Vagina (tissue), 2 donors: ENCODE measurements around the gene PNISR.

ENCODE experiments used
- POLR2AphosphoS5 ChIP-seq, 2 donors: sonication (generic); formaldehyde crosslinking; IDR thresholded peaks; one replicate each; pipeline ENCODE4 v1.9.0; 2017; ENCODE audit warnings: antibody characterized with exemption in 2 of 2, mild to moderate bottlenecking in 2 of 2, low read depth in 1 of 2; ENCODE audit not compliant: insufficient read depth in 1 of 2
- TF ChIP-seq, protein P1 (sequence below), 3 experiments: fragments of 450-650 bp in 2 of 3; fragments of 200-600 bp in 1 of 3; sonication (generic) in 1 of 3; IDR thresholded peaks; one replicate each; pipeline ENCODE4 v1.5.1; 2017 to 2019; ENCODE audit warnings: antibody characterized with exemption in 3 of 3, mild to moderate bottlenecking in 2 of 3, moderate library complexity in 2 of 3

GRCh38 chr6:99416892-99417767 is 8.0 kb downstream of the PNISR start:
- TF ChIP-seq POLR2AphosphoS5 (IDR thresholded peaks at IDR 0.05; ENCODE audit: insufficient read depth in 1 of 2, low read depth in 1 of 2) = no peak
- TF ChIP-seq, protein P1, sequence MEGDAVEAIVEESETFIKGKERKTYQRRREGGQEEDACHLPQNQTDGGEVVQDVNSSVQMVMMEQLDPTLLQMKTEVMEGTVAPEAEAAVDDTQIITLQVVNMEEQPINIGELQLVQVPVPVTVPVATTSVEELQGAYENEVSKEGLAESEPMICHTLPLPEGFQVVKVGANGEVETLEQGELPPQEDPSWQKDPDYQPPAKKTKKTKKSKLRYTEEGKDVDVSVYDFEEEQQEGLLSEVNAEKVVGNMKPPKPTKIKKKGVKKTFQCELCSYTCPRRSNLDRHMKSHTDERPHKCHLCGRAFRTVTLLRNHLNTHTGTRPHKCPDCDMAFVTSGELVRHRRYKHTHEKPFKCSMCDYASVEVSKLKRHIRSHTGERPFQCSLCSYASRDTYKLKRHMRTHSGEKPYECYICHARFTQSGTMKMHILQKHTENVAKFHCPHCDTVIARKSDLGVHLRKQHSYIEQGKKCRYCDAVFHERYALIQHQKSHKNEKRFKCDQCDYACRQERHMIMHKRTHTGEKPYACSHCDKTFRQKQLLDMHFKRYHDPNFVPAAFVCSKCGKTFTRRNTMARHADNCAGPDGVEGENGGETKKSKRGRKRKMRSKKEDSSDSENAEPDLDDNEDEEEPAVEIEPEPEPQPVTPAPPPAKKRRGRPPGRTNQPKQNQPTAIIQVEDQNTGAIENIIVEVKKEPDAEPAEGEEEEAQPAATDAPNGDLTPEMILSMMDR (IDR thresholded peaks at IDR 0.05) = no peak
